HG03521 (cell line): Measurements from ENCODE around the gene AHRR.
"Not testable (repeated sequence)": the region's sequence is repeated elsewhere in the genome, so short reads cannot be mapped to it uniquely, and the experiment has no call there.

ENCODE experiments used
- ATAC-seq: cut with Tn5 transposase; IDR thresholded peaks from one replicate; pipeline ENCODE4 v1.9.1; 2021; ENCODE audit warnings: mild to moderate bottlenecking, moderate library complexity; ENCODE audit not compliant: unreplicated experiment

Gene AHRR

GRCh38 chr5:479566-480319 is 158.2 kb downstream of the AHRR start:
- ATAC-seq, result no peak

GRCh38 chr5:481347-481746 is 159.8 kb downstream of the AHRR start:
- no peak for ATAC-seq

- no peak for ATAC-seq
Observed at GRCh38 chr5:482021-482420, 160.5 kb downstream of the AHRR start.

GRCh38 chr5:482506-482905 is 161.0 kb downstream of the AHRR start:
- ATAC-seq, result no peak

GRCh38 chr5:483011-483410 is 161.5 kb downstream of the AHRR start:
- ATAC-seq, result no peak

GRCh38 chr5:483434-484140 is 162.1 kb downstream of the AHRR start:
- no peak for ATAC-seq

GRCh38 chr5:484556-484955 is 163.0 kb downstream of the AHRR start:
- no peak for ATAC-seq

GRCh38 chr5:485113-485945 is 163.8 kb downstream of the AHRR start:
- no peak for ATAC-seq

- ATAC-seq, result no peak
Observed at GRCh38 chr5:485946-486491, 164.5 kb downstream of the AHRR start.

GRCh38 chr5:486597-486996 is 165.1 kb downstream of the AHRR start:
- not testable (repeated sequence) for ATAC-seq
